Activated CD8-positive, alpha-beta memory T cell treated with anti-CD3 and anti-CD28 coated beads for 48 hours (primary cell): ENCODE measurements around the gene AP1M2.
"Not testable (repeated sequence)": the region's sequence is repeated elsewhere in the genome, so short reads cannot be mapped to it uniquely, and the experiment has no call there.

Experiments
- DNase-seq, 3 experiments: peaks; one replicate each; pipeline ENCODE4 v3.0.0-alpha.2; 2020; ENCODE audit warnings: low read depth in 2 of 3, low spot score in 2 of 3

Gene AP1M2

GRCh38 chr19:10543059-10543419 is 44.1 kb downstream of the AP1M2 start:
- no peak for DNase-seq

- not testable (repeated sequence) for DNase-seq
Measured at GRCh38 chr19:10539016-10539415, 48.1 kb downstream of the AP1M2 start.

- no peak for DNase-seq
Measured at GRCh38 chr19:10538204-10538983, 48.7 kb downstream of the AP1M2 start.

- no peak for DNase-seq
Measured at GRCh38 chr19:10537668-10538067, 49.4 kb downstream of the AP1M2 start.

GRCh38 chr19:10535613-10536012 is 51.5 kb downstream of the AP1M2 start:
- DNase-seq, result no peak

- no peak for DNase-seq
Measured at GRCh38 chr19:10533646-10534386, 53.3 kb downstream of the AP1M2 start.

- no peak for DNase-seq
Measured at GRCh38 chr19:10532457-10532856, 54.7 kb downstream of the AP1M2 start.

GRCh38 chr19:10526887-10527286 is 60.2 kb downstream of the AP1M2 start:
- not testable (repeated sequence) for DNase-seq

GRCh38 chr19:10525636-10526035 is 61.5 kb downstream of the AP1M2 start:
- DNase-seq, result no peak

- no peak for DNase-seq
Measured at GRCh38 chr19:10523135-10523636, 63.9 kb downstream of the AP1M2 start.
